HFFc6 (cell line): ENCODE results near the gene SSU72. TPM values are rescaled to one million over a fixed set of nuclear protein-coding genes. Genes with fewer than 3 reads are reported as not detected.
A peak's percentile ranks its signal among the peaks of the same experiment; 100 is the strongest.
"Not testable (repeated sequence)": the region's sequence is repeated elsewhere in the genome, so short reads cannot be mapped to it uniquely, and the experiment has no call there.

Experiments
- DNase-seq: peaks from one replicate; pipeline ENCODE4 v3.0.0-alpha.2; 2018
- H3K27ac Mint-ChIP-seq: 2 replicates; pipeline ENCODE4 v1.8.0; 2020; ENCODE audit warnings: mild to moderate bottlenecking, mixed read lengths
- H3K27me3 Mint-ChIP-seq: 2 replicates; pipeline ENCODE4 v1.8.0; 2021; ENCODE audit warnings: mild to moderate bottlenecking, moderate library complexity, mixed read lengths; ENCODE audit not compliant: insufficient read depth
- H3K36me3 Mint-ChIP-seq: 2 replicates; pipeline ENCODE4 v1.8.0; 2021; ENCODE audit warnings: low read depth, mixed read lengths
- H3K4me1 Mint-ChIP-seq: 2 replicates; pipeline ENCODE4 v1.8.0; 2020; ENCODE audit warnings: low read depth, mixed read lengths
- H3K4me3 Mint-ChIP-seq: 2 replicates; pipeline ENCODE4 v1.8.0; 2020; ENCODE audit warnings: mild to moderate bottlenecking, moderate library complexity, mixed read lengths
- H3K9me3 Mint-ChIP-seq: 2 replicates; pipeline ENCODE4 v1.8.0; 2020; ENCODE audit warnings: mild to moderate bottlenecking, mixed read lengths
- CTCF ChIP-seq: fragments of 200-600 bp; sonication (generic); IDR thresholded peaks from 2 replicates; pipeline ENCODE4 v1.5.0; 2021; ENCODE audit warnings: antibody characterized with exemption, mild to moderate bottlenecking
- total RNA-seq, 6 experiments: library from RNA; stranded (reverse); fragmentation: NEBNext Ultra II Directional; extraction: Animal tissue kit (Norgen Biotek cat#: 25700); gene quantifications; 2 replicates in 1 of 6; 3 replicates in 5 of 6; pipeline ENCODE4 v1.2.3, GENCODE V29; 2021

Gene SSU72
- total RNA-seq, 6 experiments from 2014 or later, result 132 to 156 (median 137) TPM

GRCh38 chr1:1521331-1521730, 53.3 kb downstream of the SSU72 start:
- H3K4me3 Mint-ChIP-seq, result no peak overlapping the region
- DNase-seq, result no peak
- peaks cover 2% of the 10 kb centered on the region; the same call in 1 of the 2 replicates for H3K27me3 Mint-ChIP-seq

GRCh38 chr1:1519805-1520505, 54.7 kb downstream of the SSU72 start:
- not testable (repeated sequence) for H3K4me1 Mint-ChIP-seq, H3K27ac Mint-ChIP-seq, H3K27me3 Mint-ChIP-seq, H3K4me3 Mint-ChIP-seq, H3K9me3 Mint-ChIP-seq, DNase-seq, H3K36me3 Mint-ChIP-seq

More at GRCh38 chr1:1521331-1521730, 53.3 kb downstream of the SSU72 start:
- Mint-ChIP-seq H3K9me3 (no peaks in the 10 kb centered on the region), H3K4me1 (no peaks in the 10 kb centered on the region), H3K27ac (no peak overlapping the region), H3K36me3 (peaks cover 6% of the 10 kb centered on the region)
- TF ChIP-seq CTCF, result no peak

GRCh38 chr1:1518621-1519007, 56.0 kb downstream of the SSU72 start:
- H3K4me1 Mint-ChIP-seq, H3K4me3 Mint-ChIP-seq, DNase-seq, H3K27ac Mint-ChIP-seq, H3K9me3 Mint-ChIP-seq, H3K36me3 Mint-ChIP-seq, H3K27me3 Mint-ChIP-seq: not testable (repeated sequence)

- Mint-ChIP-seq H3K9me3 (no peaks in the 10 kb centered on the region), H3K4me1 (no peaks in the 10 kb centered on the region), H3K36me3 (peaks cover 6% of the 10 kb centered on the region), H3K27me3 (peaks cover 2% of the 10 kb centered on the region; the same call in 1 of the 2 replicates), H3K4me3 (no peak overlapping the region), H3K27ac (no peak overlapping the region)
- no peak for DNase-seq
- no peak for TF ChIP-seq CTCF
These were observed 56.6 kb downstream of the SSU72 start for GRCh38 chr1:1517973-1518620.

- not testable (repeated sequence) for H3K27me3 Mint-ChIP-seq, H3K27ac Mint-ChIP-seq, DNase-seq, H3K4me3 Mint-ChIP-seq, H3K9me3 Mint-ChIP-seq, H3K36me3 Mint-ChIP-seq, H3K4me1 Mint-ChIP-seq
These were observed 57.7 kb downstream of the SSU72 start for GRCh38 chr1:1516923-1517322.

- H3K4me3 Mint-ChIP-seq, H3K27me3 Mint-ChIP-seq, H3K4me1 Mint-ChIP-seq, H3K36me3 Mint-ChIP-seq, H3K27ac Mint-ChIP-seq, DNase-seq, H3K9me3 Mint-ChIP-seq: not testable (repeated sequence)
These were observed 60.3 kb downstream of the SSU72 start for GRCh38 chr1:1514376-1514775.

- not testable (repeated sequence) for DNase-seq, H3K4me1 Mint-ChIP-seq, H3K9me3 Mint-ChIP-seq, H3K27me3 Mint-ChIP-seq, H3K36me3 Mint-ChIP-seq
- Mint-ChIP-seq H3K27ac (peak overlapping the region; percentile 51; the same call in 1 of the 2 replicates), H3K4me3 (peak overlapping the region; percentile 80)
These were observed 61.0 kb downstream of the SSU72 start for GRCh38 chr1:1513675-1514074.

GRCh38 chr1:1512425-1512824, 62.2 kb downstream of the SSU72 start:
- H3K4me1 Mint-ChIP-seq, DNase-seq, H3K36me3 Mint-ChIP-seq, H3K27me3 Mint-ChIP-seq, H3K9me3 Mint-ChIP-seq: not testable (repeated sequence)
- Mint-ChIP-seq H3K27ac (peak overlapping the region; percentile 80; the same call in 1 of the 2 replicates), H3K4me3 (peak overlapping the region; percentile 88)
